D721Med (cell line): ENCODE data around the gene PTPRG.

Experiments
- DNase-seq: peaks from one replicate; pipeline ENCODE4 v3.0.0; 2011; ENCODE audit warnings: low spot score; ENCODE audit not compliant: insufficient read length
- FAIRE-seq: peaks from 2 replicates; lab custom pipeline; 2011; peaks lifted over from hg19 to GRCh38; lab: Jason Lieb, UNC
- CTCF ChIP-seq: IDR thresholded peaks from 2 replicates; pipeline ENCODE4 v1.5.1; 2012; ENCODE audit warnings: mild to moderate bottlenecking, control low read depth; ENCODE audit not compliant: insufficient read depth; ENCODE audit errors: missing control alignments

Gene PTPRG

DNA sequence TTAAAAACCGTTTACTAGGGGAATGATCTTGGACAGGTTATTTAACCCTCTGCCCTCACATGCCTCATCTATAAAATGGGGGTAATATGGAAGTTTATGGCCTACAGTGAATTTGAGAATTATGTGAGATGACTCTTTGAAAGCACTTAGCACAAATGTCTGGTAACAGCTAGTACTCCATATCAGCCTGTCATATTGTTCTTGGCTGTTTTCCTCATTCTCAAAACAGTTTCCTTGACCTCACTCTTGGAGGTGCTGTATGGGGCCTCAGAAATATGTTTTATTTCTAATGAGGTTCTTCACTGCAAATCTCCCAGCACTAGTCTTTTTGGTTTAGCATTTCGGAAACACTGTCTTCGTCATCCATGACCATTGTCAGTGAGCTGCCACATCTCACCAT is 413.8 kb downstream of the PTPRG start:
- TF ChIP-seq CTCF, result no peak
- DNase-seq, result no peak
- FAIRE-seq, result no peak

GRCh38 chr3:61975936-61976335 is 414.6 kb downstream of the PTPRG start:
- no peak for TF ChIP-seq CTCF
- no peak for FAIRE-seq
- no peak for DNase-seq

GRCh38 chr3:61978460-61979419 is 417.4 kb downstream of the PTPRG start:
- no peak for TF ChIP-seq CTCF
- FAIRE-seq, result peak; percentile 67
- no peak for DNase-seq

DNA sequence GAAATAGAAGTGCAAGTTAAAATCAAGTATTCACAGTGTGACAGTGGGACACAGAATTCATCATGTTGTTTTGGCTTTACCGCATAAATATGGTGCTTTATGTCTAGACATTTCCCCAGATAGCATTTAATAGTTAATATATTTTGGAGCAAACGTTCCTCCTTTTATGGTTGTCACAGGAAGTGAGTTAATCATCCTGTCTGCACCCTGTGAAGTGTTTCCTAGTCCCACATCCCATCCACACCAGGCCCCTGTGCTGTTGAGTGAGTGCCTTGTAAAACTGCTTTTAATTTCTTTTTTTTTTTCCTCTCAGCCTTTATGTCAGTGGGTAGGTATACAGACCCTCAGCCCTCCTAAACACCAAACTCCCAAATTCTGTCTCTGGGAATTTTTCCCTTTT is 418.3 kb downstream of the PTPRG start:
- no peak for FAIRE-seq
- DNase-seq, result no peak
- no peak for TF ChIP-seq CTCF

DNA sequence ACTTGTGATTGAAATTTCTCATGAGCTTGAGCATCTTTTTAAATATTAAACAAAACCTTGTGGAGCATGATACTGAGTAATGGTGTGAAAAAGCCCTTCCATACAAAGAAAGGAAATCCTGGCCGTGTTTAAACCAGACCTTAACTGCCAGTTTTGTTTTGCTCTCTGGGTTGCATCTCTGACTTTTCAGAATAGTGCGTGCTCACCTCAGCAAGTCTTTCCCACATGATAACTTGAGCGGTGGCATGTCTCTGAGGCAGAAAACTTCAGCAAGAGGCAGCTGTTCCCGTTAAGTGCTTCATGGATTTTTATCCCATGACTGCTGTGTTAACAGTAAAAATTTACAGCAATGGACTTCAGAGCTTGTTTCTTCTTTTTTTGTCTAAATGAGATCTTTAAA is 418.7 kb downstream of the PTPRG start:
- TF ChIP-seq CTCF, result no peak
- DNase-seq, result no peak
- FAIRE-seq, result no peak

- no peak for TF ChIP-seq CTCF
- FAIRE-seq (no peak), DNase-seq (no peak)
Observed at GRCh38 chr3:61981060-61981459, 419.7 kb downstream of the PTPRG start.

GRCh38 chr3:61983479-61983878 is 422.1 kb downstream of the PTPRG start:
- TF ChIP-seq CTCF, result no peak
- FAIRE-seq (peak; percentile 48), DNase-seq (no peak)
